Measurements from ENCODE around the gene PLG.
"Not testable (repeated sequence)": the region's sequence is repeated elsewhere in the genome, so short reads cannot be mapped to it uniquely, and the experiment has no call there.

The PLG gene

GRCh38 chr6:160701918-160702680 lies at the start of gene PLG:
Gene PLG, plus strand, starts transcription at chr6:160702244. Its CDS starts 61 bp downstream, at chr6:160702305.
- not testable (repeated sequence) for DNase-seq

GRCh38 chr6:160659562-160659961 lies 42.5 kb upstream of the PLG start:
- no peak for DNase-seq

GRCh38 chr6:160661216-160661615 lies 40.8 kb upstream of the PLG start:
- DNase-seq, result no peak

- DNase-seq, result no peak
Observed at GRCh38 chr6:160662429-160662828, 39.6 kb upstream of the PLG start.

GRCh38 chr6:160662842-160663241 lies 39.2 kb upstream of the PLG start:
- no peak for DNase-seq

GRCh38 chr6:160664198-160664597 lies 37.8 kb upstream of the PLG start, which contains the start of gene LPA:
Gene LPA, minus strand, starts transcription at chr6:160664275. Its CDS starts 61 bp downstream, at chr6:160664214.
- not testable (repeated sequence) for DNase-seq

GRCh38 chr6:160667639-160668481 lies 34.2 kb upstream of the PLG start:
- DNase-seq, result no peak

- no peak for DNase-seq
Observed at GRCh38 chr6:160668589-160668988, 33.5 kb upstream of the PLG start.

- not testable (repeated sequence) for DNase-seq
Observed at GRCh38 chr6:160676418-160676817, 25.6 kb upstream of the PLG start.

GRCh38 chr6:160678230-160678629 lies 23.8 kb upstream of the PLG start:
- DNase-seq, result no peak

- DNase-seq, result no peak
Observed at GRCh38 chr6:160678744-160679401, 23.2 kb upstream of the PLG start.

GRCh38 chr6:160679402-160679769 lies 22.7 kb upstream of the PLG start:
- DNase-seq, result no peak

GRCh38 chr6:160685101-160685761 lies 16.8 kb upstream of the PLG start:
- not testable (repeated sequence) for DNase-seq

GRCh38 chr6:160685762-160686450 lies 16.1 kb upstream of the PLG start:
- DNase-seq, result no peak

- no peak for DNase-seq
Observed at GRCh38 chr6:160690458-160690857, 11.6 kb upstream of the PLG start.

GRCh38 chr6:160691617-160692016 lies 10.4 kb upstream of the PLG start:
- no peak for DNase-seq

- DNase-seq, result no peak
Observed at GRCh38 chr6:160692369-160692959, 9.6 kb upstream of the PLG start.

GRCh38 chr6:160695025-160695424 lies 7.0 kb upstream of the PLG start:
- DNase-seq, result not testable (repeated sequence)

- not testable (repeated sequence) for DNase-seq
Observed at GRCh38 chr6:160695622-160696021, 6.4 kb upstream of the PLG start.

- DNase-seq, result not testable (repeated sequence)
Observed at GRCh38 chr6:160696884-160697283, 5.2 kb upstream of the PLG start.

- DNase-seq, result no peak
Observed at GRCh38 chr6:160697826-160698225, 4.2 kb upstream of the PLG start.

GRCh38 chr6:160704688-160705087 lies 2.6 kb downstream of the PLG start:
- DNase-seq, result not testable (repeated sequence)

Measured in NCI-H2029 treated with DMSO at 0.1 percent for 48 hours (cell line).